ENCODE results near the gene ANXA4. TPM values are rescaled to one million over a fixed set of nuclear protein-coding genes. Genes with fewer than 3 reads are reported as not detected.
A peak's percentile ranks its signal among the peaks of the same experiment; 100 is the strongest.
"Not testable (repeated sequence)": the region's sequence is repeated elsewhere in the genome, so short reads cannot be mapped to it uniquely, and the experiment has no call there.

Gene ANXA4
- total RNA-seq, 1 experiment from 2014 or later, result 51.1 TPM

GRCh38 chr2:69798290-69798908, 56.5 kb downstream of the ANXA4 start:
- BruUV-seq (replicated peaks), result no TSS peak
- Histone ChIP-seq H3K27ac (ENCODE audit: low read length) (no peak overlapping the region), H2AFZ (ENCODE audit: low read length) (no peak overlapping the region), H4K20me1 (ENCODE audit: low read length) (no peaks in the 10 kb centered on the region), H3K4me1 (ENCODE audit: insufficient read depth, low read length) (peaks cover 15% of the 10 kb centered on the region), H3K9me3 (ENCODE audit: low read length) (no peaks in the 10 kb centered on the region), H3K9ac (ENCODE audit: low read length) (no peak overlapping the region), H3K36me3 (ENCODE audit: low read depth, low read length) (0 out of 2 replicates have a peak, but pooled peaks cover 2% of the 10 kb centered on the region), H3K79me2 (ENCODE audit: low read length) (no peaks in the 10 kb centered on the region), H3K4me2 (ENCODE audit: low read length) (peak overlapping the region; percentile 55), H3K27me3 (ENCODE audit: low read length) (no peaks in the 10 kb centered on the region), H3F3A (ENCODE audit: low read length, unreplicated experiment) (no peaks in the 10 kb centered on the region), H3K9me2 (replicated peaks; ENCODE audit: low read length) (no peaks in the 10 kb centered on the region), H3K4me3 (ENCODE audit: low read length) (no peak overlapping the region)
- DNase-seq (peak; percentile 59), ATAC-seq (peak; percentile 93)
- TF ChIP-seq EZH2phosphoT487 (IDR thresholded peaks at IDR 0.05; ENCODE audit: borderline replicate concordance, low read length), result no peak
- TF ChIP-seq EZH2 (IDR thresholded peaks at IDR 0.05; ENCODE audit: low read length, unreplicated experiment), result no peak
- TF ChIP-seq, protein P1, sequence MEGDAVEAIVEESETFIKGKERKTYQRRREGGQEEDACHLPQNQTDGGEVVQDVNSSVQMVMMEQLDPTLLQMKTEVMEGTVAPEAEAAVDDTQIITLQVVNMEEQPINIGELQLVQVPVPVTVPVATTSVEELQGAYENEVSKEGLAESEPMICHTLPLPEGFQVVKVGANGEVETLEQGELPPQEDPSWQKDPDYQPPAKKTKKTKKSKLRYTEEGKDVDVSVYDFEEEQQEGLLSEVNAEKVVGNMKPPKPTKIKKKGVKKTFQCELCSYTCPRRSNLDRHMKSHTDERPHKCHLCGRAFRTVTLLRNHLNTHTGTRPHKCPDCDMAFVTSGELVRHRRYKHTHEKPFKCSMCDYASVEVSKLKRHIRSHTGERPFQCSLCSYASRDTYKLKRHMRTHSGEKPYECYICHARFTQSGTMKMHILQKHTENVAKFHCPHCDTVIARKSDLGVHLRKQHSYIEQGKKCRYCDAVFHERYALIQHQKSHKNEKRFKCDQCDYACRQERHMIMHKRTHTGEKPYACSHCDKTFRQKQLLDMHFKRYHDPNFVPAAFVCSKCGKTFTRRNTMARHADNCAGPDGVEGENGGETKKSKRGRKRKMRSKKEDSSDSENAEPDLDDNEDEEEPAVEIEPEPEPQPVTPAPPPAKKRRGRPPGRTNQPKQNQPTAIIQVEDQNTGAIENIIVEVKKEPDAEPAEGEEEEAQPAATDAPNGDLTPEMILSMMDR (conservative IDR thresholded peaks at IDR 0.05; ENCODE audit: low read depth, low read length), result no peak
- ChIA-PET CTCF (no interaction called here), POLR2A (ENCODE audit: unreplicated experiment) (interaction anchor here (0.5 to 0.7 kb wide), 2 partner anchors 47 to 57 kb away, joined by 3 to 7 read pairs; no protein-coding TSS in a partner anchor)
- intact Hi-C loops (cut with micrococcal nuclease), result no loop called here

- H3K27me3 ChIP-seq (ENCODE audit: low read length), result no peaks in the 10 kb centered on the region
- TF ChIP-seq, protein P1 (conservative IDR thresholded peaks at IDR 0.05; ENCODE audit: low read depth, low read length), result no peak
- ATAC-seq, result no peak
- H3K9me2 ChIP-seq (replicated peaks; ENCODE audit: low read length), result no peaks in the 10 kb centered on the region
- no peak overlapping the region for H3K27ac ChIP-seq (ENCODE audit: low read length)
- H3F3A ChIP-seq (ENCODE audit: low read length, unreplicated experiment), result no peaks in the 10 kb centered on the region
- ChIA-PET CTCF (interaction anchor here (1.1 kb wide), 1 partner anchor 74 kb away, joined by 5 read pairs; no protein-coding TSS in a partner anchor), POLR2A (ENCODE audit: unreplicated experiment) (interaction anchor here (0.5 to 0.7 kb wide), 2 partner anchors 47 to 57 kb away, joined by 3 to 7 read pairs; no protein-coding TSS in a partner anchor)
- H3K4me2 ChIP-seq (ENCODE audit: low read length), result peak overlapping the region; percentile 55
- no peaks in the 10 kb centered on the region for H3K9me3 ChIP-seq (ENCODE audit: low read length)
- DNase-seq, result no peak
- intact Hi-C loops (cut with micrococcal nuclease), result no loop called here
- no peak overlapping the region for H2AFZ ChIP-seq (ENCODE audit: low read length)
- no peak overlapping the region for H3K4me3 ChIP-seq (ENCODE audit: low read length)
- no peaks in the 10 kb centered on the region for H4K20me1 ChIP-seq (ENCODE audit: low read length)
- 0 out of 2 replicates have a peak, but pooled peaks cover 2% of the 10 kb centered on the region for H3K36me3 ChIP-seq (ENCODE audit: low read depth, low read length)
- peaks cover 15% of the 10 kb centered on the region for H3K4me1 ChIP-seq (ENCODE audit: insufficient read depth, low read length)
- H3K9ac ChIP-seq (ENCODE audit: low read length), result no peak overlapping the region
- H3K79me2 ChIP-seq (ENCODE audit: low read length), result no peaks in the 10 kb centered on the region
- no TSS peak for BruUV-seq (replicated peaks)
These were observed 57.1 kb downstream of the ANXA4 start for GRCh38 chr2:69798909-69799526.

- Histone ChIP-seq H4K20me1 (ENCODE audit: low read length) (no peaks in the 10 kb centered on the region), H3K4me3 (ENCODE audit: low read length) (no peak overlapping the region), H3K36me3 (ENCODE audit: low read depth, low read length) (0 out of 2 replicates have a peak, but pooled peaks cover 2% of the 10 kb centered on the region), H3K9me2 (replicated peaks; ENCODE audit: low read length) (no peaks in the 10 kb centered on the region), H3K9me3 (ENCODE audit: low read length) (no peaks in the 10 kb centered on the region), H3F3A (ENCODE audit: low read length, unreplicated experiment) (no peaks in the 10 kb centered on the region), H3K27ac (ENCODE audit: low read length) (no peak overlapping the region), H3K79me2 (ENCODE audit: low read length) (no peaks in the 10 kb centered on the region), H3K27me3 (ENCODE audit: low read length) (no peaks in the 10 kb centered on the region), H3K9ac (ENCODE audit: low read length) (no peak overlapping the region), H3K4me2 (ENCODE audit: low read length) (no peak overlapping the region), H3K4me1 (ENCODE audit: insufficient read depth, low read length) (peaks cover 15% of the 10 kb centered on the region), H2AFZ (ENCODE audit: low read length) (no peak overlapping the region)
- intact Hi-C loops (cut with micrococcal nuclease), result no loop called here
- TF ChIP-seq EZH2phosphoT487 (IDR thresholded peaks at IDR 0.05; ENCODE audit: borderline replicate concordance, low read length) (no peak), EZH2 (IDR thresholded peaks at IDR 0.05; ENCODE audit: low read length, unreplicated experiment) (no peak)
- TF ChIP-seq, protein P1 (conservative IDR thresholded peaks at IDR 0.05; ENCODE audit: low read depth, low read length), result no peak
- ChIA-PET POLR2A (ENCODE audit: unreplicated experiment) (no interaction called here), CTCF (no interaction called here)
- ATAC-seq (no peak), DNase-seq (no peak)
- no TSS peak for BruUV-seq (replicated peaks)
These were observed 59.9 kb downstream of the ANXA4 start for GRCh38 chr2:69801745-69802290.

- H3K9me3 ChIP-seq (ENCODE audit: low read length); DNase-seq; POLR2A ChIA-PET (ENCODE audit: unreplicated experiment); H4K20me1 ChIP-seq (ENCODE audit: low read length); H3K9ac ChIP-seq (ENCODE audit: low read length); H3K79me2 ChIP-seq (ENCODE audit: low read length); H3F3A ChIP-seq (ENCODE audit: low read length, unreplicated experiment); H3K36me3 ChIP-seq (ENCODE audit: low read depth, low read length); BruUV-seq (replicated peaks); H3K27ac ChIP-seq (ENCODE audit: low read length); H2AFZ ChIP-seq (ENCODE audit: low read length); H3K9me2 ChIP-seq (replicated peaks; ENCODE audit: low read length); H3K4me3 ChIP-seq (ENCODE audit: low read length); H3K27me3 ChIP-seq (ENCODE audit: low read length); CTCF ChIA-PET; intact Hi-C loops (cut with micrococcal nuclease); H3K4me2 ChIP-seq (ENCODE audit: low read length); ATAC-seq: not testable (repeated sequence)
- peaks cover 11% of the 10 kb centered on the region for H3K4me1 ChIP-seq (ENCODE audit: insufficient read depth, low read length)
These were observed 60.9 kb downstream of the ANXA4 start for GRCh38 chr2:69802781-69803367.

Data from PC-3 (cell line).